Cardiac muscle cell (in vitro differentiated cells and primary cell): ENCODE results near the gene DNAH6. TPM values are rescaled to one million over a fixed set of nuclear protein-coding genes. Genes with fewer than 3 reads are reported as not detected.

Source experiments
- DNase-seq, 2 donors: peaks; one replicate each; pipeline versions ENCODE4 v3.0.0 to v3.0.0-alpha.2; 2010 to 2017; ENCODE audit warnings: low read depth in 1 of 2, low spot score in 1 of 2
- H3K27ac ChIP-seq: fragments of 200-600 bp; sonication (generic); 2 replicates; pipeline ENCODE4 v1.5.1; 2016
- H3K27me3 ChIP-seq: fragments of 200-600 bp; sonication (generic); 2 replicates; pipeline ENCODE4 v1.6.0; 2016; ENCODE audit warnings: control low read depth
- H3K36me3 ChIP-seq: fragments of 200-600 bp; sonication (generic); 2 replicates; pipeline ENCODE4 v1.5.1; 2016; ENCODE audit warnings: control low read depth
- H3K4me1 ChIP-seq: fragments of 200-600 bp; sonication (generic); 2 replicates; pipeline ENCODE4 v1.8.1; 2017; ENCODE audit warnings: low read depth, mild to moderate bottlenecking, mixed run types
- H3K4me3 ChIP-seq: fragments of 200-600 bp; sonication (generic); 2 replicates; pipeline ENCODE4 v1.5.1; 2016; ENCODE audit warnings: mild to moderate bottlenecking
- H3K9me3 ChIP-seq: fragments of 200-600 bp; sonication (generic); 2 replicates; pipeline ENCODE4 v1.5.1; 2017; ENCODE audit warnings: low read depth, mild to moderate bottlenecking, control low read depth
- polyA plus RNA-seq: library from polyadenylated mRNA; unstranded; fragments of >200 nt; fragmentation: Nextera tagmentation; extraction: Ambion mirVana; gene quantifications from 2 replicates; pipeline ENCODE4 v1.2.1, GENCODE V29; 2016
- total RNA-seq: library from RNA; depleted of rRNA; stranded (reverse); fragments of >200 nt; gene quantifications from 2 replicates; pipeline ENCODE4 v1.2.3, GENCODE V29; 2016
- TF ChIP-seq, protein P1 (sequence below): IDR thresholded peaks from 2 replicates; pipeline ENCODE4 v1.5.1; 2012; ENCODE audit warnings: low read depth, mild to moderate bottlenecking, low read length

DNAH6 gene
- total and polyA plus RNA-seq, 2 experiments from 2014 or later: 0.66 to 0.73 TPM

DNA sequence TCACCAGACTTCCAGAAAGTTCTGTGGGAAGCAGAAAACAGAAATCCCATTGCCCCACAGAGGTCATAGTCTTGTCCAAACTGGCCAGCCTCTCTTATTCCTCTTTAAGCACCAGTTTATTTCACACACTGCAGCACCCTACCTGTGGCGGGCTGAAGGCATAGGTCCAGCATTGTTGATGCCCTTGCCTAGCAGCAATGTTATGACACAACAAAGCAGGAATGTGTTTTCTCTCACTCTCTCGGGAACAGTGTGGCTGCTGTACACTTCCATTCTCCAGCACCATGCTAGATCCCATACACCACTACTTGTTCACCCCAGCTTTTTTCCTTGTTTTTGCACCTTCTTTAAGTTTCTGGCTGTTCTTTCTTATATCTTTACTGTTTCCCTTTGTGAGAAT is 181.6 kb downstream of the DNAH6 start:
- no peaks in the 10 kb centered on the region for H3K4me1 ChIP-seq
- DNase-seq: no peak
- no peaks in the 10 kb centered on the region for H3K27me3 ChIP-seq
- no peaks in the 10 kb centered on the region for H3K36me3 ChIP-seq
- no peak overlapping the region for H3K4me3 ChIP-seq
- H3K9me3 ChIP-seq: no peaks in the 10 kb centered on the region
- H3K27ac ChIP-seq: no peak overlapping the region
- TF ChIP-seq, protein P1, sequence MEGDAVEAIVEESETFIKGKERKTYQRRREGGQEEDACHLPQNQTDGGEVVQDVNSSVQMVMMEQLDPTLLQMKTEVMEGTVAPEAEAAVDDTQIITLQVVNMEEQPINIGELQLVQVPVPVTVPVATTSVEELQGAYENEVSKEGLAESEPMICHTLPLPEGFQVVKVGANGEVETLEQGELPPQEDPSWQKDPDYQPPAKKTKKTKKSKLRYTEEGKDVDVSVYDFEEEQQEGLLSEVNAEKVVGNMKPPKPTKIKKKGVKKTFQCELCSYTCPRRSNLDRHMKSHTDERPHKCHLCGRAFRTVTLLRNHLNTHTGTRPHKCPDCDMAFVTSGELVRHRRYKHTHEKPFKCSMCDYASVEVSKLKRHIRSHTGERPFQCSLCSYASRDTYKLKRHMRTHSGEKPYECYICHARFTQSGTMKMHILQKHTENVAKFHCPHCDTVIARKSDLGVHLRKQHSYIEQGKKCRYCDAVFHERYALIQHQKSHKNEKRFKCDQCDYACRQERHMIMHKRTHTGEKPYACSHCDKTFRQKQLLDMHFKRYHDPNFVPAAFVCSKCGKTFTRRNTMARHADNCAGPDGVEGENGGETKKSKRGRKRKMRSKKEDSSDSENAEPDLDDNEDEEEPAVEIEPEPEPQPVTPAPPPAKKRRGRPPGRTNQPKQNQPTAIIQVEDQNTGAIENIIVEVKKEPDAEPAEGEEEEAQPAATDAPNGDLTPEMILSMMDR: no peak

DNA sequence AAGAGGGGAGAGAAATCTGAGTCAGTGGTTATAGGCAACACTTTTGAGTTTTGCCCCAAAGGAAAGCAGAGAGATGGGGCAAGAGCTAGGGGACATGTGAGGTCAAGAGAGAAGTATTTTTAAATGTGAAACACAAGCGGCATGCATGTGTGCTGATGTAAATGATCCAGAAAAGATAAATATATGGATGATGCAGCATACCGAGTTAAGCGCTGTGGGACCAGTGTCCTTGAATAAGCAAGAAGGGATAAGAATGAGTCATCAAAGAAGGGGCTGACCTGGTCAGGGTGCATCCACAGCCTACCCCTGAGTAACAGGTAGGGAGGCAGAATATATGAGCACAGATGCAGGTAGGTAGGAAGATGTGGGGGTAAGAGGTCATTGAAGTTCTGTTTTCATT is 183.7 kb downstream of the DNAH6 start:
- Histone ChIP-seq H3K27me3 (no peaks in the 10 kb centered on the region), H3K36me3 (no peaks in the 10 kb centered on the region), H3K4me1 (no peaks in the 10 kb centered on the region), H3K9me3 (no peaks in the 10 kb centered on the region), H3K27ac (no peak overlapping the region), H3K4me3 (no peak overlapping the region)
- no peak for DNase-seq
- TF ChIP-seq, protein P1: no peak

DNA sequence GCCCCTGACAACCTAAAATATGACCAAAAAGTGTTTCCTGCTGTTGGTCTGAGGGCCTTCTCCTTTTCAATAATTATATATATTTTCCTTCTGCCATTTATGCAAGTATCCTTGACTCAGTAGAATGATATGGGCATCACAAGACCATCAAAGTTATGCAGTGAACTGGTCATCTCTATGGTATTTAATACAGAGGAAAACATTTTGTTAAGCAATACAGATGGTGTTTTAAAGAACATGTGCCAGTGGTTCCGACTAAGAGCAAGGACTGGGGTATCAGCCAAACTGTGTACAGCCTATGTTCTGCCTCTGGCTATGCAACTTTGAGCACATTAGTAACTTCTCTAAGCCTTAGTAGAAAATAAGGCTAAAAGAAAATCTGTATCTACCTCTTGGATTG is 185.6 kb downstream of the DNAH6 start:
- no peaks in the 10 kb centered on the region for H3K27me3 ChIP-seq
- DNase-seq: peak in 1 of 2 donors; percentile 55
- TF ChIP-seq, protein P1: no peak

DNA sequence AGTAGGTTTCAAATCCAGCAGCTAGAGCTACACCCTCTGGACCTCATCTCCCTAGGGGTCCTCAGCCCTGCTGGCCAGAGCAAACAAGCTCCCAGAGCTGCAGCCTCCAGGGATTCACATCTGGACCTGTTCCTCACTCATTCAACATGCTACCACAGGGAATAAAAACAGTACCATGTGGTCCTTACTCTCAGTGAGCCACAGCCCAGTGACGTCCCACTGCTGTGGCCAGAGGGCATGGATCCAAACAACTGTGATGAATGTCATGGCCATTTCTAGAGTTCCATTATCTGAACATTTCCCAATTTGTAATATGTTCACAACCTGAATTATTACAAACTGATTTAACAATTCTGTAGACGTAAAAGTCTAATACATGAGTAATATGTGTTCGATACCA is 186.6 kb downstream of the DNAH6 start:
- TF ChIP-seq, protein P1: no peak
- H3K36me3 ChIP-seq: no peaks in the 10 kb centered on the region
- no peak overlapping the region for H3K4me3 ChIP-seq
- no peak overlapping the region for H3K27ac ChIP-seq
- DNase-seq: no peak
- H3K4me1 ChIP-seq: no peaks in the 10 kb centered on the region
- no peaks in the 10 kb centered on the region for H3K27me3 ChIP-seq
- no peaks in the 10 kb centered on the region for H3K9me3 ChIP-seq

More for the DNA sequence above, 185.6 kb downstream of the DNAH6 start:
- no peak overlapping the region for H3K4me3 ChIP-seq
- no peaks in the 10 kb centered on the region for H3K4me1 ChIP-seq
- H3K36me3 ChIP-seq: no peaks in the 10 kb centered on the region
- no peak overlapping the region for H3K27ac ChIP-seq
- H3K9me3 ChIP-seq: no peaks in the 10 kb centered on the region

DNA sequence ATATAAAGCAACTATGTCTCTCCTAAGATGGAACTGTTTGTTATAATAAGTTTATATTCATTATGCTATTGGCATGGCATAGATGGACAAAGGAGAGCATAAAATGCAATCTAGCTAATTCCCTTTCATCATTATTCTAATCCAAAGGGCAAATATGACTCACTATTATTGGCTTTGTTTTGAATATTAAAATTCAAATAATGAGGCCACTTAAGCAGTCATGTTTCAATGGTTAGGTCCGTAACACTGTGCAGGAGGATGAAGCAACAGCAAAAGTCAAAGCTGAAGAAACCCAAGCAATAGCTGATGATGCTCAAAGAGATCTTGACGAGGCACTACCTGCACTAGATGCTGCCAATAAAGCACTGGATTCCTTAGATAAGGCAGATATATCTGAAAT is 187.5 kb downstream of the DNAH6 start:
- DNase-seq: no peak
- no peaks in the 10 kb centered on the region for H3K4me1 ChIP-seq
- TF ChIP-seq, protein P1: no peak
- H3K36me3 ChIP-seq: no peaks in the 10 kb centered on the region
- H3K9me3 ChIP-seq: no peaks in the 10 kb centered on the region
- no peaks in the 10 kb centered on the region for H3K27me3 ChIP-seq
- no peak overlapping the region for H3K4me3 ChIP-seq
- no peak overlapping the region for H3K27ac ChIP-seq
